Breast epithelium (tissue), 3 donors: Measurements from ENCODE around the gene C11orf54.

ENCODE experiments used
- CTCF ChIP-seq, 3 donors: fragments of 450-650 bp; IDR thresholded peaks; one replicate each; pipeline ENCODE4 v1.5.1; 2016 to 2017; ENCODE audit warnings: antibody characterized with exemption in 3 of 3, mild to moderate bottlenecking in 3 of 3, moderate library complexity in 3 of 3
- POLR2A ChIP-seq: fragments of 450-650 bp; IDR thresholded peaks from one replicate; pipeline ENCODE4 v1.6.1; 2016; ENCODE audit warnings: antibody characterized with exemption, mild to moderate bottlenecking, moderate library complexity

GRCh38 chr11:93736129-93736528, 5.3 kb upstream of the C11orf54 start:
- no peak for TF ChIP-seq CTCF (IDR thresholded peaks at IDR 0.05)
- no peak for TF ChIP-seq POLR2A
